SU-DHL-6 (cell line): Measurements from ENCODE around the gene PXK.

ENCODE experiments used
- H2AFZ ChIP-seq: fragments of 200-600 bp; sonication (generic); 2 replicates; pipeline ENCODE4 v1.6.1; 2014; ENCODE audit warnings: low read depth, mild to moderate bottlenecking, moderate library complexity, mixed read lengths, antibody characterized with exemption, low read length; ENCODE audit not compliant: severe bottlenecking
- H3F3A ChIP-seq: fragments of 200-600 bp; shearing (Covaris generic); 2 replicates; pipeline ENCODE4 v1.6.0; 2016; ENCODE audit warnings: antibody characterized with exemption, mild to moderate bottlenecking; ENCODE audit not compliant: insufficient read depth
- H3K27ac ChIP-seq: fragments of 200-600 bp; sonication (generic); 2 replicates; pipeline ENCODE4 v1.5.1; 2016; ENCODE audit warnings: low read depth, mild to moderate bottlenecking, low read length, moderate library complexity, mixed read lengths
- H3K27me3 ChIP-seq: fragments of 200-600 bp; sonication (generic), shearing (Covaris generic); 2 replicates; pipeline ENCODE4 v1.6.0; 2014; ENCODE audit warnings: mild to moderate bottlenecking, low read length
- H3K36me3 ChIP-seq: fragments of 200-600 bp; sonication (generic); 2 replicates; pipeline ENCODE4 v1.6.1; 2014; ENCODE audit warnings: mild to moderate bottlenecking, low read length, mixed read lengths
- H3K4me2 ChIP-seq: fragments of 300-600, 200-600 bp; shearing (Covaris generic), sonication (generic); 2 replicates; pipeline ENCODE4 v1.6.0; 2014; ENCODE audit warnings: low read length, low read depth, mild to moderate bottlenecking; ENCODE audit not compliant: poor library complexity, severe bottlenecking
- H3K4me3 ChIP-seq: fragments of 200-600 bp; sonication (generic); 2 replicates; pipeline ENCODE4 v1.5.1; 2014; ENCODE audit warnings: antibody characterized with exemption, low read length, mild to moderate bottlenecking, mixed read lengths; ENCODE audit not compliant: insufficient read depth, poor library complexity, severe bottlenecking
- H3K79me2 ChIP-seq: fragments of 200-600 bp; sonication (generic); 2 replicates; pipeline ENCODE4 v1.6.1; 2014; ENCODE audit warnings: mild to moderate bottlenecking, low read length, moderate library complexity; ENCODE audit not compliant: insufficient read depth
- H3K9ac ChIP-seq: fragments of 200-600 bp; sonication (generic); 2 replicates; pipeline ENCODE4 v1.7.0; 2014; ENCODE audit warnings: mild to moderate bottlenecking, low read length
- H3K9me2 ChIP-seq: fragments of 200-600 bp; sonication (generic); replicated peaks from 2 replicates; pipeline ENCODE4 v1.6.1; 2014; ENCODE audit warnings: low read length; ENCODE audit not compliant: insufficient read depth
- H3K9me3 ChIP-seq: fragments of 200-600 bp; sonication (generic); 2 replicates; pipeline ENCODE4 v1.6.1; 2014; ENCODE audit warnings: low read length, mixed read lengths; ENCODE audit not compliant: insufficient read depth
- H4K20me1 ChIP-seq: fragments of 200-600 bp; sonication (generic); 2 replicates; pipeline ENCODE4 v1.6.1; 2014; ENCODE audit warnings: low read depth, mild to moderate bottlenecking, antibody characterized with exemption, low read length, moderate library complexity, mixed read lengths
- EZH2phosphoT487 ChIP-seq: fragments of 200-600 bp; sonication (generic), shearing (Covaris generic); conservative IDR thresholded peaks from 2 replicates; pipeline ENCODE4 v1.6.1; 2018; ENCODE audit warnings: mild to moderate bottlenecking, antibody characterized with exemption, low read length, moderate library complexity, mixed read lengths
- TF ChIP-seq, protein P1 (sequence below): fragments of 200-600 bp; sonication (generic); IDR thresholded peaks from one replicate; pipeline ENCODE4 v1.5.1; 2017; ENCODE audit warnings: antibody characterized with exemption, mild to moderate bottlenecking, low read length, moderate library complexity; ENCODE audit not compliant: insufficient read depth, poor library complexity, severe bottlenecking

PXK gene

GRCh38 chr3:58353722-58354553, 21.2 kb downstream of the PXK start:
- H3K4me2 ChIP-seq, result peak overlapping the region; percentile 81
- no peaks in the 10 kb centered on the region for H3K9me3 ChIP-seq
- no peaks in the 10 kb centered on the region for H3K36me3 ChIP-seq
- no peaks in the 10 kb centered on the region for H3K9me2 ChIP-seq
- TF ChIP-seq EZH2phosphoT487, result no peak
- TF ChIP-seq, protein P1, sequence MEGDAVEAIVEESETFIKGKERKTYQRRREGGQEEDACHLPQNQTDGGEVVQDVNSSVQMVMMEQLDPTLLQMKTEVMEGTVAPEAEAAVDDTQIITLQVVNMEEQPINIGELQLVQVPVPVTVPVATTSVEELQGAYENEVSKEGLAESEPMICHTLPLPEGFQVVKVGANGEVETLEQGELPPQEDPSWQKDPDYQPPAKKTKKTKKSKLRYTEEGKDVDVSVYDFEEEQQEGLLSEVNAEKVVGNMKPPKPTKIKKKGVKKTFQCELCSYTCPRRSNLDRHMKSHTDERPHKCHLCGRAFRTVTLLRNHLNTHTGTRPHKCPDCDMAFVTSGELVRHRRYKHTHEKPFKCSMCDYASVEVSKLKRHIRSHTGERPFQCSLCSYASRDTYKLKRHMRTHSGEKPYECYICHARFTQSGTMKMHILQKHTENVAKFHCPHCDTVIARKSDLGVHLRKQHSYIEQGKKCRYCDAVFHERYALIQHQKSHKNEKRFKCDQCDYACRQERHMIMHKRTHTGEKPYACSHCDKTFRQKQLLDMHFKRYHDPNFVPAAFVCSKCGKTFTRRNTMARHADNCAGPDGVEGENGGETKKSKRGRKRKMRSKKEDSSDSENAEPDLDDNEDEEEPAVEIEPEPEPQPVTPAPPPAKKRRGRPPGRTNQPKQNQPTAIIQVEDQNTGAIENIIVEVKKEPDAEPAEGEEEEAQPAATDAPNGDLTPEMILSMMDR, result no peak
- peaks cover 78% of the 10 kb centered on the region for H3K79me2 ChIP-seq
- H2AFZ ChIP-seq, result no peak overlapping the region
- H3K4me3 ChIP-seq, result peak overlapping the region; percentile 19
- H3K27me3 ChIP-seq, result no peaks in the 10 kb centered on the region
- H3K9ac ChIP-seq, result peak overlapping the region; percentile 64
- peaks cover 80% of the 10 kb centered on the region for H3F3A ChIP-seq
- no peaks in the 10 kb centered on the region for H4K20me1 ChIP-seq
- peak overlapping the region; percentile 98 for H3K27ac ChIP-seq

DNA sequence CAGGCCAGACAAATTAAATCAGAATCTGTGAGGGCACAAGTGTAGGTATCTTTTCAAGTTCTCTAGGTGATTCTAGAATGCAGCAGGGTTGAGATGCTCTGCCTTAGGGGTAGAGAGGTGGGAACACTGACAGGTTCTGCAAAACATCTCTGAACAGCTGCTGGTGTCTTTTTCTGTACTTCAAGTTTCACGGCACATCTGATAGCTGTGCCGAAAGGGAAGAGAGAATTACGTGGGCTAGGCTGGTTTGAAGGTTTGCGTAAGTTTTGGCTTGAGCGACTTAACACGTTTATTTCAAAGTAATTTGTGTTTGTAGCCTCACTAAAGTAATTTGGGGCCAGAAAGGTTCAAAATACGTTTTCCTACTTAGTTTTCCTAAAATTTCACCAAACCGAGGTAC, 22.5 kb downstream of the PXK start:
- Histone ChIP-seq H3K9ac (peak overlapping the region; percentile 64), H3F3A (peaks cover 67% of the 10 kb centered on the region), H3K36me3 (no peaks in the 10 kb centered on the region), H2AFZ (no peak overlapping the region), H3K27me3 (no peaks in the 10 kb centered on the region), H3K4me2 (peak overlapping the region; percentile 81), H3K9me2 (no peaks in the 10 kb centered on the region), H3K79me2 (peaks cover 89% of the 10 kb centered on the region), H4K20me1 (no peaks in the 10 kb centered on the region), H3K9me3 (no peaks in the 10 kb centered on the region), H3K4me3 (peak overlapping the region; percentile 38), H3K27ac (peak overlapping the region; percentile 98)
- TF ChIP-seq EZH2phosphoT487, result no peak
- TF ChIP-seq, protein P1, result no peak

DNA sequence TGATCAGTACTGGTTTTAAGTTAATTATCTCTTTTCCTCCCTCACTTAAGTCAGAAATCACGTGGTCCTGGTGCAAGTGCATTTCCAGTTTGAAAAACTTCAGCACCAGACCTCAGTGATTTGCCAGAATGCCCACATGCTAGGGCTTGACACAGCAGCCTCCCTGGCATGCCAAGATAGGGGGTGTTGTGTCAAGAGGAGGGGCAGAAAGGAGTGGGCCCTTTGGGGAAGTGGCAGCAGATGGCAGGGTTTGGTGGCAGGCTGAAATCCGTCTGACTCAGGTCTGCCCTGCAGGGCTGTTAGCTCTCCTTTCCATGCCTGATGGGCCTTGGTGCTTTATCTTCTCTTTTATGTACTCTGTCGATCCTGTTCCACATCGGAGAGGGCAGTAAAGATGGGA, 23.4 kb downstream of the PXK start:
- Histone ChIP-seq H3K27me3 (no peaks in the 10 kb centered on the region), H3K9ac (peak overlapping the region; percentile 64), H3K36me3 (no peaks in the 10 kb centered on the region), H3K9me3 (no peaks in the 10 kb centered on the region), H3K4me3 (peak overlapping the region; percentile 38), H3K27ac (peak overlapping the region; percentile 98), H2AFZ (no peak overlapping the region), H3F3A (peaks cover 59% of the 10 kb centered on the region), H3K79me2 (peaks cover 94% of the 10 kb centered on the region), H3K9me2 (no peaks in the 10 kb centered on the region), H3K4me2 (peak overlapping the region; percentile 81), H4K20me1 (no peaks in the 10 kb centered on the region)
- no peak for TF ChIP-seq EZH2phosphoT487
- TF ChIP-seq, protein P1, result no peak
